ENCODE data around the gene SLC16A2. TPM values are rescaled to one million over a fixed set of nuclear protein-coding genes. Genes with fewer than 3 reads are reported as not detected.

The SLC16A2 gene
- total RNA-seq, 2 donors from 2014 or later: 6.4 to 8.3 TPM

- no peak for DNase-seq (ENCODE audit: low spot score)
- Histone ChIP-seq H3K9me3 (no peaks in the 10 kb centered on the region), H3K27me3 (no peaks in the 10 kb centered on the region), H3K27ac (no peak overlapping the region), H3K36me3 (no peaks in the 10 kb centered on the region), H3K4me3 (no peak overlapping the region), H3K4me1 (no peaks in the 10 kb centered on the region)
- TF ChIP-seq, protein P1, sequence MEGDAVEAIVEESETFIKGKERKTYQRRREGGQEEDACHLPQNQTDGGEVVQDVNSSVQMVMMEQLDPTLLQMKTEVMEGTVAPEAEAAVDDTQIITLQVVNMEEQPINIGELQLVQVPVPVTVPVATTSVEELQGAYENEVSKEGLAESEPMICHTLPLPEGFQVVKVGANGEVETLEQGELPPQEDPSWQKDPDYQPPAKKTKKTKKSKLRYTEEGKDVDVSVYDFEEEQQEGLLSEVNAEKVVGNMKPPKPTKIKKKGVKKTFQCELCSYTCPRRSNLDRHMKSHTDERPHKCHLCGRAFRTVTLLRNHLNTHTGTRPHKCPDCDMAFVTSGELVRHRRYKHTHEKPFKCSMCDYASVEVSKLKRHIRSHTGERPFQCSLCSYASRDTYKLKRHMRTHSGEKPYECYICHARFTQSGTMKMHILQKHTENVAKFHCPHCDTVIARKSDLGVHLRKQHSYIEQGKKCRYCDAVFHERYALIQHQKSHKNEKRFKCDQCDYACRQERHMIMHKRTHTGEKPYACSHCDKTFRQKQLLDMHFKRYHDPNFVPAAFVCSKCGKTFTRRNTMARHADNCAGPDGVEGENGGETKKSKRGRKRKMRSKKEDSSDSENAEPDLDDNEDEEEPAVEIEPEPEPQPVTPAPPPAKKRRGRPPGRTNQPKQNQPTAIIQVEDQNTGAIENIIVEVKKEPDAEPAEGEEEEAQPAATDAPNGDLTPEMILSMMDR (IDR thresholded peaks at IDR 0.05): no peak
Observed at GRCh38 chrX:74446876-74447275, 25.6 kb downstream of the SLC16A2 start.

DNA sequence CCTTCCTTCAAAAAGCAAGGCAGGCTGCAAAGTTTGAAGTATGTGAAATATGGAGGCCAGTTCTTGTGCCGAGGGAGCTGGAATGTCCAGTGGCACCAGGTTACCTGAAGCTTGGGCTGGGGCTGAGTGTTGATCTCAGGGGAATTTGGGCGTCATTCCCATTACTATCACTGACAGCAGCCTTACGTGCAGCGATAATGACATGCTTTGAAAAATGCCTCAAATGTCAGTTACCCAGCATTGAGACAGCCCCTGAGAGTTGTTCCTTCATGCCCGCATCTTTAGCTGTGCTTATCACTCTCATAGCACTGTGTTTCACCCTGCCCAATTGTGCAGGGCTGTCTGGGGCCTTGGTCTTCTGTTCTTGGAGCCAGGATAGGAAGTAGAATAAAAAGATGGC, 27.4 kb downstream of the SLC16A2 start:
- Histone ChIP-seq H3K36me3 (no peaks in the 10 kb centered on the region), H3K27me3 (no peaks in the 10 kb centered on the region), H3K4me1 (no peaks in the 10 kb centered on the region), H3K4me3 (no peak overlapping the region), H3K27ac (no peak overlapping the region), H3K9me3 (no peaks in the 10 kb centered on the region)
- DNase-seq (ENCODE audit: low spot score): no peak
- TF ChIP-seq, protein P1 (IDR thresholded peaks at IDR 0.05): no peak

- H3K4me3 ChIP-seq: no peak overlapping the region
- DNase-seq (ENCODE audit: low spot score): no peak
- no peaks in the 10 kb centered on the region for H3K4me1 ChIP-seq
- no peaks in the 10 kb centered on the region for H3K9me3 ChIP-seq
- H3K27ac ChIP-seq: no peak overlapping the region
- TF ChIP-seq, protein P1 (IDR thresholded peaks at IDR 0.05): no peak
- H3K36me3 ChIP-seq: no peaks in the 10 kb centered on the region
- H3K27me3 ChIP-seq: no peaks in the 10 kb centered on the region
Observed at GRCh38 chrX:74449322-74449936, 28.1 kb downstream of the SLC16A2 start.

GRCh38 chrX:74449937-74450330, 28.6 kb downstream of the SLC16A2 start:
- Histone ChIP-seq H3K36me3 (no peaks in the 10 kb centered on the region), H3K9me3 (no peaks in the 10 kb centered on the region), H3K27ac (no peak overlapping the region), H3K4me3 (no peak overlapping the region), H3K27me3 (peaks cover 0 to under 1% of the 10 kb centered on the region in 2 donors), H3K4me1 (no peaks in the 10 kb centered on the region)
- TF ChIP-seq, protein P1 (IDR thresholded peaks at IDR 0.05): no peak
- DNase-seq (ENCODE audit: low spot score): no peak

- no peaks in the 10 kb centered on the region for H3K9me3 ChIP-seq
- peak overlapping the region in 1 of 2 donors; percentile 1 for H3K27ac ChIP-seq
- no peaks in the 10 kb centered on the region for H3K4me1 ChIP-seq
- H3K4me3 ChIP-seq: no peak overlapping the region
- no peaks in the 10 kb centered on the region for H3K36me3 ChIP-seq
- DNase-seq (ENCODE audit: low spot score): no peak
- TF ChIP-seq, protein P1 (IDR thresholded peaks at IDR 0.05): no peak
- H3K27me3 ChIP-seq: peaks cover 0 to 4% of the 10 kb centered on the region in 2 donors
Observed at GRCh38 chrX:74450803-74451449, 29.6 kb downstream of the SLC16A2 start.
